ENCODE results near the gene POLL. TPM values are rescaled to one million over a fixed set of nuclear protein-coding genes. Genes with fewer than 3 reads are reported as not detected.

Gene POLL
- 6.1 and 7.2 TPM in 2 replicates for total RNA-seq

DNA sequence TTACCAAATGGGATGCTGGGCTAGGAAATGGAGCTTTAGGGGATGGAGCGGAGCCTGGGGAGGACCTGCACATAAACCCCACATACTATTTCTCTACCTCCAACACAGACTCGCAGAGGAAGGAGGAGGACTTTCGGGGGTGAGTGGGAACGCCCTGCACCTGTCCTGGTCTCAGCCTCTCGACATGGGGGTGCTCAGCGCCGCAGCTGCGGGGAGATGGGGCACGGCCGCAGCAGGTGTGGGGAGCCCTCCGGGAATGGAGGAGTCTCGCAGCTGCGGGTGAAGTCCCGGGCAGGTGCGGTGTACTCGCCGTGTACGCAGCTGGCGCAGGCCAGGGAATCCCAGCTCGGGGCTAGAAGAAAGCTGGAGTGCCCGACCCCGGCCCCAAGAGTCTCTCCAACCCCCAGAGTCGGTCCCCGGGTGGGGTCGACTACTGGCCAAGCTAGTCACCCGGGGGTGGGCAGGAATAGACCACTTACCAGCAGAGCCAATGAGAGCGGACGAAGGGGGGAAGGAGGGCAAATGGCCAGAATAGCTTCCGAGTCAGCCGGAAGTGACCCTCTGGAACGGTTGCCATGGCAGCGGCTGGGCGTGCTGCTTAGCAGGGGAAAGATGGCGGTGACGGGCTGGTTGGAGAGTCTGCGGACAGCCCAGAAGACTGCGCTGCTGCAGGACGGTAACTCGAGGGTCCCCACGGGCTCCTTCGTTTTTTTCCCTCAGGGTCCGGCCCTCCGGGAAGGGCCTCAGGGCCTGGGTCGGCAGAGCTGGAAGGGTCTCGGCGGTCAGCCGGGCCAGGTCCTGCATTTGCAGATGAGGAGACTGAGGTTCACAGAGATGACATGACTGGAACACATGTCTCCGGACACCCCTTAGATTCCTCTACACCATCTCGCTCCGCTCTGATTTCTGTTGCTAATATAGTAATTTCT is at the start of gene POLL, which contains the start of gene DPCD:
Gene POLL (minus strand): TSS at position 533 of the 929 bp plus-strand sequence. CDS start 897 bp downstream, outside the sequence.
Gene DPCD (plus strand): TSS at position 597 of the 929 bp plus-strand sequence. CDS start 16 bp downstream, at position 613.

Other genes with a start within 250 kb of the POLL start
- gene BTRC, start 234.1 kb downstream of the POLL start, total RNA-seq: 6.5 and 9.4 TPM in 2 replicates
- gene DPCD, start 64 bp upstream of the POLL start, total RNA-seq: 11.9 and 18.0 TPM in 2 replicates
- gene FBXW4, start 106.9 kb upstream of the POLL start, total RNA-seq: 23.5 and 24.8 TPM in 2 replicates
- gene FGF8, start 187.9 kb upstream of the POLL start, total RNA-seq: not detected in 2 replicates
- gene NPM3, start 195.2 kb upstream of the POLL start, total RNA-seq: 55.2 and 73.3 TPM in 2 replicates
- 65.2 and 74.1 TPM in 2 replicates for gene OGA, start 230.2 kb upstream of the POLL start, total RNA-seq